HEK293 (cell line): ENCODE data around the gene KRTAP12-3.

Source experiments
- MZF1 ChIP-seq: fragments of 450-650 bp; formaldehyde crosslinking; IDR thresholded peaks from 2 replicates; pipeline ENCODE4 v1.5.1; 2017; ENCODE audit warnings: missing biosample characterization, missing genetic modification characterization, borderline replicate concordance
- PRDM6 ChIP-seq: fragments of 450-650 bp; formaldehyde crosslinking; IDR thresholded peaks from 2 replicates; pipeline ENCODE4 v1.5.1; 2017; ENCODE audit warnings: missing biosample characterization, missing genetic modification characterization
- ZNF10 ChIP-seq: fragments of 450-650 bp; formaldehyde crosslinking; IDR thresholded peaks from 2 replicates; pipeline ENCODE4 v1.5.1; 2017; ENCODE audit warnings: missing biosample characterization, missing genetic modification characterization
- ZNF433 ChIP-seq: fragments of 450-650 bp; formaldehyde crosslinking; IDR thresholded peaks from 2 replicates; pipeline ENCODE4 v1.5.1; 2016; ENCODE audit warnings: missing biosample characterization, missing genetic modification characterization, low read depth
- TF ChIP-seq, protein P1 (sequence below): fragments of 450-650 bp; formaldehyde crosslinking; IDR thresholded peaks from 2 replicates; pipeline ENCODE4 v1.5.1; 2016; ENCODE audit warnings: missing biosample characterization, missing genetic modification characterization
- TF ChIP-seq, protein P2 (sequence below): fragments of 450-650 bp; IDR thresholded peaks from 2 replicates; pipeline ENCODE4 v1.5.1; 2018; ENCODE audit warnings: missing biosample characterization, missing genetic modification characterization

GRCh38 chr21:44696572-44696971 lies 38.8 kb downstream of the KRTAP12-3 start:
- no peak for TF ChIP-seq ZNF433 (tag by site-specific recombination)
- TF ChIP-seq, protein P1, sequence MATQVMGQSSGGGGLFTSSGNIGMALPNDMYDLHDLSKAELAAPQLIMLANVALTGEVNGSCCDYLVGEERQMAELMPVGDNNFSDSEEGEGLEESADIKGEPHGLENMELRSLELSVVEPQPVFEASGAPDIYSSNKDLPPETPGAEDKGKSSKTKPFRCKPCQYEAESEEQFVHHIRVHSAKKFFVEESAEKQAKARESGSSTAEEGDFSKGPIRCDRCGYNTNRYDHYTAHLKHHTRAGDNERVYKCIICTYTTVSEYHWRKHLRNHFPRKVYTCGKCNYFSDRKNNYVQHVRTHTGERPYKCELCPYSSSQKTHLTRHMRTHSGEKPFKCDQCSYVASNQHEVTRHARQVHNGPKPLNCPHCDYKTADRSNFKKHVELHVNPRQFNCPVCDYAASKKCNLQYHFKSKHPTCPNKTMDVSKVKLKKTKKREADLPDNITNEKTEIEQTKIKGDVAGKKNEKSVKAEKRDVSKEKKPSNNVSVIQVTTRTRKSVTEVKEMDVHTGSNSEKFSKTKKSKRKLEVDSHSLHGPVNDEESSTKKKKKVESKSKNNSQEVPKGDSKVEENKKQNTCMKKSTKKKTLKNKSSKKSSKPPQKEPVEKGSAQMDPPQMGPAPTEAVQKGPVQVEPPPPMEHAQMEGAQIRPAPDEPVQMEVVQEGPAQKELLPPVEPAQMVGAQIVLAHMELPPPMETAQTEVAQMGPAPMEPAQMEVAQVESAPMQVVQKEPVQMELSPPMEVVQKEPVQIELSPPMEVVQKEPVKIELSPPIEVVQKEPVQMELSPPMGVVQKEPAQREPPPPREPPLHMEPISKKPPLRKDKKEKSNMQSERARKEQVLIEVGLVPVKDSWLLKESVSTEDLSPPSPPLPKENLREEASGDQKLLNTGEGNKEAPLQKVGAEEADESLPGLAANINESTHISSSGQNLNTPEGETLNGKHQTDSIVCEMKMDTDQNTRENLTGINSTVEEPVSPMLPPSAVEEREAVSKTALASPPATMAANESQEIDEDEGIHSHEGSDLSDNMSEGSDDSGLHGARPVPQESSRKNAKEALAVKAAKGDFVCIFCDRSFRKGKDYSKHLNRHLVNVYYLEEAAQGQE = no peak
- no peak for TF ChIP-seq ZNF10 (tag by site-specific recombination)
- TF ChIP-seq PRDM6 (tag by site-specific recombination) = no peak
- TF ChIP-seq MZF1 (tag by site-specific recombination) = no peak
- TF ChIP-seq, protein P2, sequence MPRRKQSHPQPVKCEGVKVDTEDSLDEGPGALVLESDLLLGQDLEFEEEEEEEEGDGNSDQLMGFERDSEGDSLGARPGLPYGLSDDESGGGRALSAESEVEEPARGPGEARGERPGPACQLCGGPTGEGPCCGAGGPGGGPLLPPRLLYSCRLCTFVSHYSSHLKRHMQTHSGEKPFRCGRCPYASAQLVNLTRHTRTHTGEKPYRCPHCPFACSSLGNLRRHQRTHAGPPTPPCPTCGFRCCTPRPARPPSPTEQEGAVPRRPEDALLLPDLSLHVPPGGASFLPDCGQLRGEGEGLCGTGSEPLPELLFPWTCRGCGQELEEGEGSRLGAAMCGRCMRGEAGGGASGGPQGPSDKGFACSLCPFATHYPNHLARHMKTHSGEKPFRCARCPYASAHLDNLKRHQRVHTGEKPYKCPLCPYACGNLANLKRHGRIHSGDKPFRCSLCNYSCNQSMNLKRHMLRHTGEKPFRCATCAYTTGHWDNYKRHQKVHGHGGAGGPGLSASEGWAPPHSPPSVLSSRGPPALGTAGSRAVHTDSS (tag by site-specific recombination) = no peak
